Muscle layer of duodenum (tissue), 2 donors: ENCODE results near the gene EXOC4.

ENCODE experiments used
- H3K27ac ChIP-seq: one replicate; pipeline ENCODE4 v1.7.0; 2013; ENCODE audit warnings: mild to moderate bottlenecking, low read length
- H3K27me3 ChIP-seq: one replicate; pipeline ENCODE4 v1.7.0; 2013; ENCODE audit warnings: low read depth, mild to moderate bottlenecking, control low read depth, low read length
- H3K36me3 ChIP-seq, 2 donors: one replicate each; pipeline ENCODE4 v1.7.0; 2013; ENCODE audit warnings: low read length in 2 of 2, control low read depth in 1 of 2, mild to moderate bottlenecking in 1 of 2; ENCODE audit not compliant: insufficient read depth in 2 of 2, control insufficient read depth in 1 of 2
- H3K4me1 ChIP-seq, 2 donors: one replicate each; pipeline ENCODE4 v1.7.0; 2013; ENCODE audit warnings: low read length in 2 of 2, mild to moderate bottlenecking in 2 of 2, control low read depth in 1 of 2, moderate library complexity in 1 of 2; ENCODE audit not compliant: insufficient read depth in 2 of 2, control insufficient read depth in 1 of 2
- H3K4me3 ChIP-seq, 2 donors: one replicate each; pipeline ENCODE4 v1.7.0; 2013; ENCODE audit warnings: low read length in 2 of 2, low read depth in 1 of 2, mild to moderate bottlenecking in 1 of 2
- H3K9me3 ChIP-seq, 2 donors: one replicate each; pipeline ENCODE4 v1.7.0; 2013; ENCODE audit warnings: low read length in 2 of 2, control low read depth in 1 of 2, mild to moderate bottlenecking in 1 of 2; ENCODE audit not compliant: control insufficient read depth in 1 of 2
- donor health status: healthy.

EXOC4 gene

DNA sequence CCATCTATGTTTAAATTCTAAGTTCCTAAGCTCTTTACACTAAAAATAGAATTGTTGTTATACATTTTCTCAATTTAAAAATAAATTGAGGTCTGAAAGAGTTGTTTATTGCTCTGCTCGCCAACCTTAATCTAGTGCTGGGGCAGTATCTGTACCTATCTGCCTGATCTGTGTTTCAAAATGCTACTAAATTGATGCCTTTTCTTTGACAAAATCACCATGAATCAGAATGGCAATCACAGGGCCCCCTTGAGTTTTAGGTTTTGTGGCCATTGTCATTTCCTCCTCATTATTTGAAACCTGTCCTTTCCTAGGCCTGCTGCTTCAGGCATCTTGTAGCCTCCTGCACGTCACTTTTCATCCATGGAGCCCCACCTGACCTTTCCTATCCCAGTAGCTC is 301.5 kb downstream of the EXOC4 start:
- H3K4me1 ChIP-seq, result no peaks in the 10 kb centered on the region
- H3K36me3 ChIP-seq, result no peaks in the 10 kb centered on the region
- H3K4me3 ChIP-seq, result no peak overlapping the region
- no peaks in the 10 kb centered on the region for H3K9me3 ChIP-seq
- no peak overlapping the region for H3K27ac ChIP-seq
- H3K27me3 ChIP-seq, result no peaks in the 10 kb centered on the region

DNA sequence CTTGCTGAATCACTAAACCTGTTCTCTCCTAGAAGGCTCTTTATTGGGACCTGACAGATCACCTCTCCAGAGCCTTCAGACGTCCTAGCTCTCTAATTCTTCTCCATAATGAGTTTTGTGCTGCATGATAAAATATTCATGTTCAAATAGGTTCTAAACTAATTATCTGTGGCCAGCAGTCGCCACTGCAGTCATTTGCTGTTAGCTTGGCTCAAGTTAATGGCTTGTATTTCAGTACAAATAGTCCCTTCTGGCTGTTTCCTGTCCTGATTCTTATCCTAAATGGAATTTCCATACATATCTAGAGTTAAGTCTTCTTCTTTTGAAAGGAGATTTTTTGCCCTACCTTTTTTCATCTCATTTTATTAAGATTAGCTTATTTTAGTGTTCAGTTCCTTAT is 303.2 kb downstream of the EXOC4 start:
- Histone ChIP-seq H3K9me3 (no peaks in the 10 kb centered on the region), H3K4me1 (no peaks in the 10 kb centered on the region), H3K27me3 (no peaks in the 10 kb centered on the region), H3K36me3 (no peaks in the 10 kb centered on the region), H3K27ac (no peak overlapping the region), H3K4me3 (no peak overlapping the region)

DNA sequence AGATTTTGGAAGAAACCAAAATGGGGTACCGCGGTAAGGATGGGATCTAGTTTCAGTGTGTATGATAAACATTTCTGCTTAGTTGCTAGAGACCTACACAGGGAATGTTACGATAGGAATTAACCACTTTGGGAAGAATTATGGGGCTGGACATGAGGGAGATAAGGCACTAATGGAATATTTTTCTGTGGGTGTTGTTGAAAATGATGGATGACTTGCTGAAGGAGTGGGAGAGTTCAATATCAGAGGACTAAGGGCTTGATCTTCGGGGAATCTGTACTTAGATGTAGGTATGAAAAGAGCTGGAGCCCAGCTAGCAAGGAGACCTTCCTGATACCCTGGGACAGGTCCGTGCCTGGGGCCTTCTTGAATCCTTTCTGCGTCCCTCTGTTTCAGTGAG is 303.7 kb downstream of the EXOC4 start:
- H3K4me3 ChIP-seq, result no peak overlapping the region
- H3K27me3 ChIP-seq, result no peaks in the 10 kb centered on the region
- no peak overlapping the region for H3K27ac ChIP-seq
- H3K9me3 ChIP-seq, result no peaks in the 10 kb centered on the region
- no peaks in the 10 kb centered on the region for H3K36me3 ChIP-seq
- H3K4me1 ChIP-seq, result no peaks in the 10 kb centered on the region

DNA sequence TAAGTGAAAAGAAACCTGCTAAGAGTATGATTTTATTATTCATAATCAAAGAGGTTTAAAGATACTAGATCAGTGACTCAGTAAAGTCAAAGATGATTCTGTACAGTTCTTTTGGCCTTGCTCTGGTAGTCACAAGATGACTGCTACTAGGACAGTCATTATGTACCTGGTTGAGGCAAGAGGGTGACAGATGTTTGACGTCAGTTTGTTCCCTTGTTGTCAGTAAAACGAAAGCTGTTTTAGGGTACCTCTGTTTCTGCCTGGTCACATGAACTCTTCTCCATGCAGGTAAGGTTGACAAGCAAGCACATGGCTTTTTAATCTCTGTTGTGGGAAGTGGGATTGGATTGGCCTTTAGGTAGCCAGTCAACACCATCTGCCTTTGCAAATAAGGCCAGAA is 308.0 kb downstream of the EXOC4 start:
- Histone ChIP-seq H3K4me3 (no peak overlapping the region), H3K9me3 (no peaks in the 10 kb centered on the region), H3K27me3 (no peaks in the 10 kb centered on the region), H3K36me3 (no peaks in the 10 kb centered on the region), H3K4me1 (no peaks in the 10 kb centered on the region), H3K27ac (no peak overlapping the region)

DNA sequence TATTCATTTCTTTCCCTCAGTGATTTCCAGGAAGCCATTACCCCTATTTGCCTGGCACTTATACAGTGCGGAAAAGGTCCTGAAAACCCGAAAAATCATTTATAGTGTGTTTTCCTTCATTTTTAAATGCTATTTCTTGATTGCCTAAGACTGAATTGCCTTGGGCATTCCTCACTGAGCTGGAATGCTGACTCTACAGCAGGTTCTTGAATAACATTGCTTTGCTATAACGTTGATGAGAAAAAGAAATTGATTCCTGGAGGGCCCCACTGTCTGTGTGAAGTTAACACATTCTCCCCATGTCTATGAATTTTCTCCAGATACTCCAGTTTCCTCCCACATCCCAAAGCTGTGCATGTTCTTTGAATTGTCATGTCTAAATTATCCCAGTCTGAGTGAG is 308.5 kb downstream of the EXOC4 start:
- Histone ChIP-seq H3K27ac (no peak overlapping the region), H3K4me3 (no peak overlapping the region), H3K9me3 (no peaks in the 10 kb centered on the region), H3K4me1 (no peaks in the 10 kb centered on the region), H3K27me3 (no peaks in the 10 kb centered on the region), H3K36me3 (no peaks in the 10 kb centered on the region)

DNA sequence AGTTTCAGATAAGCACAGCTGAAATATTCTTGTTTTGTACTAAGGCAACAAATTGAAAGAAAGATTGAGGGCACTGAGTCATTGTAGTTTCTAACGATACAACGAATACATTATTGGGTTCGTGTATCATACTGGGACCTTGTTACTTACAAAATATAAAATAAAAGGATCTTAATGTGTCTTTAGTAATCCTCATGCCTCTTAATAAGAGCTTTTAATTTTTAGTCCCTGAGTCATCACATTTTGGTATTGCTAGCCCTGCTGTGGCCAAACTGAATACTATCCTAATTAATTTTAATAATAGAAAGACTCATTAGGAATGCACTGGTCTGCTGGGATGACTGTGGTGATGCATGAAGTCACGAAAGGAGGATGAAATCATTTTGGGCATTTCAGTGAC is 309.7 kb downstream of the EXOC4 start:
- Histone ChIP-seq H3K36me3 (no peaks in the 10 kb centered on the region), H3K9me3 (no peaks in the 10 kb centered on the region), H3K4me3 (no peak overlapping the region), H3K27me3 (no peaks in the 10 kb centered on the region), H3K4me1 (no peaks in the 10 kb centered on the region), H3K27ac (no peak overlapping the region)

DNA sequence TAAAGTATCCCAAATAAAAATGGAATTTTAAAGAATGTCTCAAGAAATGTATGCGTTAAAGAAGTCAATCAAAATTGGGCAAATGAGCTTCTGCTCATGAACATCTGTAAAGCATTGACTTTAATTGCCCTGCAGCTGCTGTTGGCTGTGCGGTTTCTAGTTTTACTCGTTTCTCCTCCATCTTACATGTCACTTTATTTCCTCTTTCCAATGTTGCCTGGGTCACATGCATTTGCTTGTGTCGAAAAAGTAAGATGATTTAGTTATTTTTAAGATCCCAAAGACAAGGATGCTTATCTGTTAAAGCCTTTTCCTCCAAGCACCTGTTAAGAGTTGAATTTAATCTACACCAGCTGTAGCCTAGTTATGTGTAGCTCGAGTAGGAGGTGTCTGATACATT is 310.4 kb downstream of the EXOC4 start:
- H3K4me1 ChIP-seq, result no peaks in the 10 kb centered on the region
- no peaks in the 10 kb centered on the region for H3K27me3 ChIP-seq
- no peak overlapping the region for H3K4me3 ChIP-seq
- no peaks in the 10 kb centered on the region for H3K36me3 ChIP-seq
- no peaks in the 10 kb centered on the region for H3K9me3 ChIP-seq
- no peak overlapping the region for H3K27ac ChIP-seq

DNA sequence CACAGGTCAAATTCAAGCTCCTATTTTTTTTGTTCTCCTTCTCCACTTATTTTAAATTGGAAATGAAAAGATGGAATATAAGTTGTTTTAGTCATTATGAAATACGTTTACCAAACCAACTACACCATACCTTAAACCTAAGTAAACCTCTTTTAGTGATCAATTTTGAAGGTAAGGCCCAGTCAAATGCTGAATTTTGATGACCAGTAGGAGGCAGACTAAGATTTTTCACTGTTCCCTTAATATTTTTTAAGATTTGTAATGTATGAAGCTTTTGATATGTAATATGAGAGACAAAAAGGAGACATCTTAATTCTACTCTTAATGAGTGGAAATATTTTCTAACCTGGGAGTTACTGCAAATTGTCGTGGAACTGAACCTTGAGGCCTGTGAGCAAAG is 311.6 kb downstream of the EXOC4 start:
- H3K4me3 ChIP-seq, result no peak overlapping the region
- no peaks in the 10 kb centered on the region for H3K36me3 ChIP-seq
- no peaks in the 10 kb centered on the region for H3K9me3 ChIP-seq
- H3K27me3 ChIP-seq, result no peaks in the 10 kb centered on the region
- no peaks in the 10 kb centered on the region for H3K4me1 ChIP-seq
- no peak overlapping the region for H3K27ac ChIP-seq

DNA sequence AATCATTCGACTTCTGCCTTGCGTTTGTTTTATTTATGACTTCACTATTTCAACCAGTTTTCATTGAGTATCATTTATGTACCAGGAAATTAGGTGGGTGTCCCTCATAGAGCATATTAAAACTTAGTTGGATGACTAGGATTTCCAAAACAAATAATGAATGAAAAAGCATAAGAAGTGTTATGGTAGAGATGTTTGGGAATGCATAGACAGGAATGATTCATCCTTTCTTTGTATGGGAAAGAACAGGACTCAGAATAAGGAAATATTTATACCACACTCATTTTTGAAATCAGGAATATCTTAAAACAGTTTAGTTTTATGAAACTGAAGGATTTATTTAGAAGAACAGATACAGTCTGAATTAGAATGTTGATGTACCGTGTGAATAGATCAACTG is 315.7 kb downstream of the EXOC4 start:
- Histone ChIP-seq H3K4me1 (no peaks in the 10 kb centered on the region), H3K9me3 (no peaks in the 10 kb centered on the region), H3K27me3 (no peaks in the 10 kb centered on the region), H3K4me3 (no peak overlapping the region), H3K36me3 (no peaks in the 10 kb centered on the region), H3K27ac (no peak overlapping the region)

DNA sequence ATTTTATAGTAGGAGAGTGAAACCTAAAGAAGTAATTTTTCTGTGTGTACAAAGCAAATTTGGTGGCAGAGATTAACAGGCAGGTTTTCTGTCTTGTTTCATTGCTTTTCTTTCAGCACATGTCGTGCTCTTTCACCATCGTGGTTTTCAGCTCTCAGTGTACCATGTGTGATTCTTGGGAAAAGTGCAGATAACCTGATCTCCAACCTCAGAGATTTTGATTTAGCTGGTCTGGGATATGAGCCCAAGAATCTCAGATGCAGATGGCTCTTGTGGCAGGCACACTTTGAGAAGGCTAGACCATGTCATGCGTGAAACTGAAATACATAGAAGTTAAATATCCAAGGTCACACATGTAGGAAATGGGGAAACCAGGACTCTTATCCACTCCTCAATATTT is 317.4 kb downstream of the EXOC4 start:
- Histone ChIP-seq H3K36me3 (no peaks in the 10 kb centered on the region), H3K9me3 (no peaks in the 10 kb centered on the region), H3K27me3 (no peaks in the 10 kb centered on the region), H3K27ac (no peak overlapping the region), H3K4me3 (no peak overlapping the region), H3K4me1 (no peaks in the 10 kb centered on the region)

DNA sequence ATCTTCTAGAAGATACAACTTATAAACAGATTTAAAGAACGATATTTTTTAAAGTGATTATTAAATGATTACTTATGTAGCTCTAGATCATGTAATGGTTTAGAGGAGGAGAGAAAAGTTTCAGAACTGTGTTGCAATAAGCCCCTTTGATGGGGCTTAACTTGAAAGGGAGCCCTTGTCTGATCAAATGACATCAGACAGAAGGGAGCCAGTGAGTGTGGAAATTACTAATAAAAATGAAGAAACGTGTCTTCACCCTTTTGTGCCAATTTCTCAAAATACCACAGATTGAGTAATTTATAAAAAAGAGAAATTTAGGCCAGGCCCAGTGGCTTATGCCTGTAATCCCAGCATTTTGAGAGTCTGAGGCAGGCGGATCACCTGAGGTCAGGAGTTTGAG is 318.2 kb downstream of the EXOC4 start:
- H3K4me1 ChIP-seq, result no peaks in the 10 kb centered on the region
- H3K9me3 ChIP-seq, result no peaks in the 10 kb centered on the region
- no peak overlapping the region for H3K4me3 ChIP-seq
- no peaks in the 10 kb centered on the region for H3K36me3 ChIP-seq
- H3K27me3 ChIP-seq, result no peaks in the 10 kb centered on the region
- H3K27ac ChIP-seq, result no peak overlapping the region

DNA sequence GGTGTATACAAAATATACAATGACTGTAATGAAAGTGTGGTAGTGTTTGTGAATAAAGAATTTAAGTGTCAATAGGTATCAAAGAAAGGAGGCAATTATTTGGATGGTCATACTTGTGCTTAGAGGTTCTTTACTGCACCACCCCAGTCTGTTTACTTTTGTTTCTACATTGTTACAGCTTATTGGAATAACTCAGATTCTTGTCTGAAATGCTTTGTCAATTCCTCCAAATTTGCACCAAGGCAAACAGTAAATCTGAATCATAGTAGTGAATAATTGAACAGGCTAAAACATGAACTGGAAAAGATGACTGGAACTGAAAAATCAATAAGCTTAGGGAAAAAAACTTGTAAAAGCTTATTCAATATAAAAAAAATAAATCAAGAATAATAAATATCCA is 319.2 kb downstream of the EXOC4 start:
- Histone ChIP-seq H3K36me3 (no peaks in the 10 kb centered on the region), H3K4me3 (no peak overlapping the region), H3K27me3 (no peaks in the 10 kb centered on the region), H3K27ac (no peak overlapping the region), H3K4me1 (no peaks in the 10 kb centered on the region), H3K9me3 (no peaks in the 10 kb centered on the region)
